Coronary artery (tissue), 2 donors: ENCODE results near the gene WDR19.
"Not testable (repeated sequence)": the region's sequence is repeated elsewhere in the genome, so short reads cannot be mapped to it uniquely, and the experiment has no call there.

ENCODE experiments used
- DNase-seq: peaks from one replicate; pipeline ENCODE4 v3.0.0-alpha.2; 2017; ENCODE audit warnings: low spot score
- H3K27ac ChIP-seq, 2 donors: fragments of 200-600 bp; sonication (generic); one replicate each; pipeline ENCODE4 v1.5.1; 2016 to 2019
- H3K4me3 ChIP-seq: fragments of 200-600 bp; sonication (generic); 2 replicates; pipeline ENCODE4 v1.5.1; 2016; ENCODE audit warnings: mild to moderate bottlenecking, moderate library complexity
- CTCF ChIP-seq: fragments of 200-600 bp; sonication (generic); IDR thresholded peaks from one replicate; pipeline ENCODE4 v1.5.1; 2019; ENCODE audit warnings: antibody characterized with exemption

WDR19 gene

GRCh38 chr4:39181905-39182638, at the start of gene WDR19:
TSS of gene WDR19 (plus strand) at chr4:39182529. CDS start at chr4:39182558, 29 bp downstream.
- peak within 1 kb of the TSS; percentile 80 for H3K4me3 ChIP-seq
- peak; percentile 99 for DNase-seq
- H3K27ac ChIP-seq: peak within 1 kb of the TSS; percentile 65 to 72
- no peak for TF ChIP-seq CTCF

DNA sequence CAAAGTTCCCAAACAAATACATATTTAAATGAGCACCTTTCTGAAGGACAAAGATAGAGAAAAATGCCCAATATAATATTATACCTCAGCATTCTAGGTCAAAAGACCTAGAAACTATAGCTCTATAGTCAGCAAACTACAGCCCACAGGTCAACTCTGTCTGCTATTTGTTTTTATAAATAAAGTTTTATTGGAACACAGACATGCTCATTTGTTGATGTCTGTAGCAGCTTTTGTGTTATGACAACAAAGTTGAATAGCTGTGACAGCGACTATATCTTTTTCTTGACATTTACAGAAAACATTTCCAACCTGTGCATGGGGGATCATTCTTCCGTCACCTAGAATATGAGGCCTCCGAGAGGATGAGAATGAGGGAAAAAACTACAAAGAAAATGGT, 48.7 kb upstream of the WDR19 start:
- no peak for DNase-seq

GRCh38 chr4:39134683-39135306, 47.5 kb upstream of the WDR19 start:
- Histone ChIP-seq H3K27ac (no peak overlapping the region), H3K4me3 (no peak overlapping the region)
- no peak for DNase-seq
- TF ChIP-seq CTCF: no peak

More for the DNA sequence above, 48.7 kb upstream of the WDR19 start:
- Histone ChIP-seq H3K27ac (no peak overlapping the region), H3K4me3 (no peak overlapping the region)
- no peak for TF ChIP-seq CTCF

DNA sequence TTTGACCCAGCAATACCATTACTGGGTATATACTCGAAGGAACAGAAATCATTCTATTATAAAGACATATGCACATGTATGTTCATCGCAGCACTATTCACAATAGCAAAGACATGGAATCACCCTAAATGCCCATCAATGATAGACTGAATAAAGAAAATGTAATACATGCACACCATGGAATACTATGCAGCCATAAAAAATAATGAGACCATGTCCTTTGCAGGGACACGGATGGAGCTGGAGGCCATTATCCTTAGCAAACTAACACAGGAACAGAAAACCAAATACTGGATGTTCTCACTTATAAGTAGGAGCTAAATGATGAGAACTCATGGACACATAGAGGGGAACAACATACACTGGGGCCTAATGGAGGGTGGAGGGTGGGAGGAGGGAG, 44.1 kb upstream of the WDR19 start:
- DNase-seq, H3K4me3 ChIP-seq, H3K27ac ChIP-seq: not testable (repeated sequence)

GRCh38 chr4:39146211-39146610, 36.1 kb upstream of the WDR19 start:
- Histone ChIP-seq H3K27ac (no peak overlapping the region), H3K4me3 (no peak overlapping the region)
- DNase-seq: no peak
- no peak for TF ChIP-seq CTCF

GRCh38 chr4:39154009-39154408, 28.3 kb upstream of the WDR19 start:
- no peak for TF ChIP-seq CTCF
- Histone ChIP-seq H3K4me3 (no peak overlapping the region), H3K27ac (no peak overlapping the region)
- DNase-seq: no peak

DNA sequence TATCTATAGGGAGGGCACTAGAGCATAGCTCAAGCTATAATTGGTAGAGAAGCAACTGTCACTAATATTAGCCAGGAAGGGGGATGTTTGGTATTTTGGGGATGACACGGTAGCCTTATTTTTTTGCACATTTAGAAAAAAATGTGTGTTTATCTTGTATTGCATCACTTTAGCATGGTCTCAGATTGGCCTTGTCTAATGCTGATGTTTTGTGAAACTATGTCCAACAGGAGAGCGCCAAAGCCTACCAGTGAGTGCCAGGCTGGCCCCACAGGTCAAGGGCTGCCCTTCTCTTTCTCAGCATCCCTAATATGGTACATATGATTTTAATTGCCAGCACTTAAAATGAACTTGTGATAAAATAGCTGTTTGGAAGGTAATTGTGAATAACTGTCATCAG, 24.8 kb upstream of the WDR19 start:
- no peak for TF ChIP-seq CTCF
- no peak overlapping the region for H3K4me3 ChIP-seq
- no peak overlapping the region for H3K27ac ChIP-seq
- DNase-seq: no peak
